HG02642 (cell line): ENCODE results near the gene FLNA.
"Not testable (repeated sequence)": the region's sequence is repeated elsewhere in the genome, so short reads cannot be mapped to it uniquely, and the experiment has no call there.

ENCODE experiments used
- ATAC-seq: cut with Tn5 transposase; IDR thresholded peaks from one replicate; pipeline ENCODE4 v1.9.1; 2021; ENCODE audit warnings: mild to moderate bottlenecking; ENCODE audit not compliant: unreplicated experiment, poor library complexity

Gene FLNA

GRCh38 chrX:154374313-154375155 is at the start of gene FLNA:
FLNA (minus strand) TSS chrX:154374634; CDS start chrX:154371245, 3,389 bp downstream.
- ATAC-seq, result no peak

GRCh38 chrX:154420402-154420756 is 45.9 kb upstream of the FLNA start:
- no peak for ATAC-seq

GRCh38 chrX:154419688-154420401 is 45.4 kb upstream of the FLNA start:
- no peak for ATAC-seq

GRCh38 chrX:154419189-154419588 is 44.8 kb upstream of the FLNA start:
- ATAC-seq, result no peak

GRCh38 chrX:154417157-154417556 is 42.7 kb upstream of the FLNA start:
- ATAC-seq, result no peak

- no peak for ATAC-seq
These were observed 38.7 kb upstream of the FLNA start for GRCh38 chrX:154413142-154413541.

- no peak for ATAC-seq
These were observed 38.0 kb upstream of the FLNA start for GRCh38 chrX:154412468-154412867.

- ATAC-seq, result peak; percentile 59
These were observed 37.5 kb upstream of the FLNA start for GRCh38 chrX:154411981-154412340.

GRCh38 chrX:154409222-154409871 is 34.9 kb upstream of the FLNA start, which contains the start of gene DNASE1L1:
DNASE1L1 (minus strand) TSS chrX:154409254; CDS start chrX:154405568, 3,686 bp downstream.
- ATAC-seq, result peak; percentile 50

- peak; percentile 9 for ATAC-seq
These were observed 34.3 kb upstream of the FLNA start for GRCh38 chrX:154408659-154409221.

- ATAC-seq, result no peak
These were observed 30.3 kb upstream of the FLNA start for GRCh38 chrX:154404625-154405192.

GRCh38 chrX:154403858-154404257 is 29.4 kb upstream of the FLNA start:
- no peak for ATAC-seq

GRCh38 chrX:154403192-154403591 is 28.8 kb upstream of the FLNA start:
- no peak for ATAC-seq

- no peak for ATAC-seq
These were observed 28.2 kb upstream of the FLNA start for GRCh38 chrX:154402622-154403127.

- no peak for ATAC-seq
These were observed 27.6 kb upstream of the FLNA start for GRCh38 chrX:154401918-154402621.

GRCh38 chrX:154401045-154401799 is 26.8 kb upstream of the FLNA start:
- no peak for ATAC-seq

- not testable (repeated sequence) for ATAC-seq
These were observed 26.0 kb upstream of the FLNA start for GRCh38 chrX:154400369-154400817.

GRCh38 chrX:154399527-154400368 is 25.3 kb upstream of the FLNA start:
- ATAC-seq, result no peak
